B cell (primary cell): ENCODE data around the gene SLC13A4.

Source experiments
- EZH2 ChIP-seq: IDR thresholded peaks from 2 replicates; pipeline ENCODE4 v1.6.1; 2012; ENCODE audit warnings: borderline replicate concordance, low read depth, mild to moderate bottlenecking, moderate library complexity, low read length; ENCODE audit not compliant: insufficient read depth, poor library complexity, severe bottlenecking
- TF ChIP-seq, protein P1 (sequence below): fragments of 200-600 bp; IDR thresholded peaks from one replicate; pipeline ENCODE4 v1.8.0; 2022; ENCODE audit warnings: antibody characterized with exemption, mild to moderate bottlenecking

DNA sequence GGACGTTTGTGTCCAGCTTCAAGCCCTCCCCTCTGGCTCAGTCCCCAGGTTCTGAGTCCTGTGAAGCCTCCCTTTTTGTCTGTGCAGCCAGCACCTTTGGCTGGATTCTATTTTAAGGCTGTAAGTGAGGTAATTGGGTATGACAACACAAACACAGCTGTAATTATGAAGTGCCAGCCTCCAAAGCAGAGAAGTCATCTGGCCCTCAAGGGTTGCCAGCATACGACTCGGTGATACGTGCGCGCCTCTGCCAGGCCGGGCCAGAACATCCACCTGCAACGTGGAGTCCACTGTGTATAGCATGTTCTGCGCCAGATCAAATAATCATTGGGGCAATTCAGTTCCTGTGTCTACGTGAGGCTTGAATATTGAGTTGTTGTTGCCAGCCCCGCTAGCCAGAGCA, 27.4 kb upstream of the SLC13A4 start:
- TF ChIP-seq, protein P1, sequence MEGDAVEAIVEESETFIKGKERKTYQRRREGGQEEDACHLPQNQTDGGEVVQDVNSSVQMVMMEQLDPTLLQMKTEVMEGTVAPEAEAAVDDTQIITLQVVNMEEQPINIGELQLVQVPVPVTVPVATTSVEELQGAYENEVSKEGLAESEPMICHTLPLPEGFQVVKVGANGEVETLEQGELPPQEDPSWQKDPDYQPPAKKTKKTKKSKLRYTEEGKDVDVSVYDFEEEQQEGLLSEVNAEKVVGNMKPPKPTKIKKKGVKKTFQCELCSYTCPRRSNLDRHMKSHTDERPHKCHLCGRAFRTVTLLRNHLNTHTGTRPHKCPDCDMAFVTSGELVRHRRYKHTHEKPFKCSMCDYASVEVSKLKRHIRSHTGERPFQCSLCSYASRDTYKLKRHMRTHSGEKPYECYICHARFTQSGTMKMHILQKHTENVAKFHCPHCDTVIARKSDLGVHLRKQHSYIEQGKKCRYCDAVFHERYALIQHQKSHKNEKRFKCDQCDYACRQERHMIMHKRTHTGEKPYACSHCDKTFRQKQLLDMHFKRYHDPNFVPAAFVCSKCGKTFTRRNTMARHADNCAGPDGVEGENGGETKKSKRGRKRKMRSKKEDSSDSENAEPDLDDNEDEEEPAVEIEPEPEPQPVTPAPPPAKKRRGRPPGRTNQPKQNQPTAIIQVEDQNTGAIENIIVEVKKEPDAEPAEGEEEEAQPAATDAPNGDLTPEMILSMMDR, result no peak
- no peak for TF ChIP-seq EZH2
